PFSK-1 (cell line): ENCODE data around the gene ZBTB5.

ENCODE experiments used
- FOXP2 ChIP-seq: optimal IDR thresholded peaks from 2 replicates; pipeline ENCODE3; 2011; ENCODE audit warnings: borderline replicate concordance, control low read depth, inconsistent platforms; ENCODE audit not compliant: insufficient read depth; ENCODE audit errors: extremely low read length, extremely low read depth
- POLR2AphosphoS5 ChIP-seq: IDR thresholded peaks from 2 replicates; pipeline ENCODE4 v1.6.1; 2012; ENCODE audit warnings: low read depth, mild to moderate bottlenecking, control low read depth, low read length, moderate library complexity
- SIN3A ChIP-seq: IDR thresholded peaks from 2 replicates; pipeline ENCODE4 v1.6.1; 2012; ENCODE audit warnings: mild to moderate bottlenecking, low read length, moderate library complexity, borderline replicate concordance; ENCODE audit not compliant: insufficient read depth
- TAF1 ChIP-seq: IDR thresholded peaks from 2 replicates; pipeline ENCODE4 v1.6.1; 2012; ENCODE audit warnings: low read length, control low read depth, borderline replicate concordance; ENCODE audit not compliant: insufficient read depth
- TF ChIP-seq, protein P1 (sequence below), 2 experiments: IDR thresholded peaks; 2 replicates each; pipeline versions ENCODE4 v1.6.1 to v1.8.0; 2011 to 2012; ENCODE audit warnings: low read depth in 2 of 2, low read length in 2 of 2, control low read depth in 1 of 2, inconsistent platforms in 1 of 2, mild to moderate bottlenecking in 1 of 2, moderate library complexity in 1 of 2; ENCODE audit not compliant: insufficient read depth in 1 of 2

ZBTB5 gene

DNA sequence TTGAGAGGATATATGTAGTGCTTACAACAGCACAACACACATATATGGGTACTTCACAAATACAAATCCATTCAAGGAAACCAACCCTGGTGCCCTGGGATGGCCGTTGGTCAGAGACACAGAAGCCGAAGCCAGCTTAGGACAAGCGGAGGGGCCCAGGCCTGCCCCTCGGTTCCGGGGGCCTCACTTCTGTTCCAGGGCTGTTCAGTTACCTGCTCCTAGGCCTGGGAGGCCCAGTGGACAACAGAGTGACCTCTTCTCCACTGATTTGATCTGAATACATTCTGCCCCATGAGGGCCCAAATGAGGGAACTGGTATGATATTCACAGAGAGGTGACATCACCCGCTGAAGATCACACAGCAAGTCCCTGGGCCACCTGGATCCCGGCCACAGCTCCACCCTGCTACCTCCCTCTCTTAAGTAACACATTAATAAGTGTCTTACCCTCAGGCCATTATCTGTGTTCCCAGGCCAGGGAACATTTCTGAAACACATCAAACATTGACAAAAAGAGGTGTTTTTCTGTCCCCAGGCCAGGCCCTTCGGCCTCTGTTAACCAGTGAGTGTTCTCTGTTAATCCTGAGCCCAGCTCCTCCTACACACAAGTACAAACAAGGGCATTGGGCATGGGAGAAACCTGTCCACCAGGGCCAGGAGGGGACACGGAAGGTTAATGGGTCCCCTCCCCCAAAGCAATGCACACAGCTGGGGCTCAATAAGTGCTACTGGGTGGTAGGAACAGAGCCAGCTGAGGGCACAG lies 47.2 kb downstream of the ZBTB5 start:
- no peak for TF ChIP-seq POLR2AphosphoS5
- TF ChIP-seq, protein P1, sequence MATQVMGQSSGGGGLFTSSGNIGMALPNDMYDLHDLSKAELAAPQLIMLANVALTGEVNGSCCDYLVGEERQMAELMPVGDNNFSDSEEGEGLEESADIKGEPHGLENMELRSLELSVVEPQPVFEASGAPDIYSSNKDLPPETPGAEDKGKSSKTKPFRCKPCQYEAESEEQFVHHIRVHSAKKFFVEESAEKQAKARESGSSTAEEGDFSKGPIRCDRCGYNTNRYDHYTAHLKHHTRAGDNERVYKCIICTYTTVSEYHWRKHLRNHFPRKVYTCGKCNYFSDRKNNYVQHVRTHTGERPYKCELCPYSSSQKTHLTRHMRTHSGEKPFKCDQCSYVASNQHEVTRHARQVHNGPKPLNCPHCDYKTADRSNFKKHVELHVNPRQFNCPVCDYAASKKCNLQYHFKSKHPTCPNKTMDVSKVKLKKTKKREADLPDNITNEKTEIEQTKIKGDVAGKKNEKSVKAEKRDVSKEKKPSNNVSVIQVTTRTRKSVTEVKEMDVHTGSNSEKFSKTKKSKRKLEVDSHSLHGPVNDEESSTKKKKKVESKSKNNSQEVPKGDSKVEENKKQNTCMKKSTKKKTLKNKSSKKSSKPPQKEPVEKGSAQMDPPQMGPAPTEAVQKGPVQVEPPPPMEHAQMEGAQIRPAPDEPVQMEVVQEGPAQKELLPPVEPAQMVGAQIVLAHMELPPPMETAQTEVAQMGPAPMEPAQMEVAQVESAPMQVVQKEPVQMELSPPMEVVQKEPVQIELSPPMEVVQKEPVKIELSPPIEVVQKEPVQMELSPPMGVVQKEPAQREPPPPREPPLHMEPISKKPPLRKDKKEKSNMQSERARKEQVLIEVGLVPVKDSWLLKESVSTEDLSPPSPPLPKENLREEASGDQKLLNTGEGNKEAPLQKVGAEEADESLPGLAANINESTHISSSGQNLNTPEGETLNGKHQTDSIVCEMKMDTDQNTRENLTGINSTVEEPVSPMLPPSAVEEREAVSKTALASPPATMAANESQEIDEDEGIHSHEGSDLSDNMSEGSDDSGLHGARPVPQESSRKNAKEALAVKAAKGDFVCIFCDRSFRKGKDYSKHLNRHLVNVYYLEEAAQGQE (IDR thresholded peaks at IDR 0.05; ENCODE audit: insufficient read depth in 1 of 2, low read depth in 2 of 2, low read length in 2 of 2), result no peak
- TF ChIP-seq FOXP2, result no peak
- no peak for TF ChIP-seq TAF1
- no peak for TF ChIP-seq SIN3A

DNA sequence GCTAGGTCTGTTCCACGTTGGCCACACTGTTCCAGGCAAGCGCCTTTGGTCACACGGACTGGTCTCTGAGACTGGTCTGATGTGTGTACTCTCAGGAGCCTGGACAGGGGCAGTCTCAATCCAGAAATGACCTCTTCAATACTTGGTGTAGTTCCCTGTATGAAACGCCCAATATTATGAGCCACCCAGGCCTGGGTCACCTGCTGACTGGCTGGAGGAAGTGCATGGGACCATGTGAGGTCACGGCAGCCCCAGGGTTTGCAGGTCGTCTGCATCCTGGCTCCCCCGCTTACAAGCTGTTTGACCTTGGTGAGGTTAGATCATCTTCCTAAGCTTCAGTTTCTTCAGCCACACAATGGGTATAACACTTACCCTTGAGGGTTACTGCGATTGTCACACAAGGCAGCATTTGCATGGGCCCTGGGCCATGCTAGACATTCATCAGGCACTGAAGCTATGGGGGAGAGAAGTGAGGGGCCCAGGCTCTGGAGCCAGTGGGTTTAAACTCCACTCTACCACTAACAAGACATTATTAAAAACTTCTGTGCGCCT lies 47.9 kb downstream of the ZBTB5 start:
- TF ChIP-seq TAF1 (no peak), POLR2AphosphoS5 (no peak), FOXP2 (no peak), SIN3A (no peak)
- TF ChIP-seq, protein P1 (IDR thresholded peaks at IDR 0.05; ENCODE audit: insufficient read depth in 1 of 2, low read depth in 2 of 2, low read length in 2 of 2), result no peak

DNA sequence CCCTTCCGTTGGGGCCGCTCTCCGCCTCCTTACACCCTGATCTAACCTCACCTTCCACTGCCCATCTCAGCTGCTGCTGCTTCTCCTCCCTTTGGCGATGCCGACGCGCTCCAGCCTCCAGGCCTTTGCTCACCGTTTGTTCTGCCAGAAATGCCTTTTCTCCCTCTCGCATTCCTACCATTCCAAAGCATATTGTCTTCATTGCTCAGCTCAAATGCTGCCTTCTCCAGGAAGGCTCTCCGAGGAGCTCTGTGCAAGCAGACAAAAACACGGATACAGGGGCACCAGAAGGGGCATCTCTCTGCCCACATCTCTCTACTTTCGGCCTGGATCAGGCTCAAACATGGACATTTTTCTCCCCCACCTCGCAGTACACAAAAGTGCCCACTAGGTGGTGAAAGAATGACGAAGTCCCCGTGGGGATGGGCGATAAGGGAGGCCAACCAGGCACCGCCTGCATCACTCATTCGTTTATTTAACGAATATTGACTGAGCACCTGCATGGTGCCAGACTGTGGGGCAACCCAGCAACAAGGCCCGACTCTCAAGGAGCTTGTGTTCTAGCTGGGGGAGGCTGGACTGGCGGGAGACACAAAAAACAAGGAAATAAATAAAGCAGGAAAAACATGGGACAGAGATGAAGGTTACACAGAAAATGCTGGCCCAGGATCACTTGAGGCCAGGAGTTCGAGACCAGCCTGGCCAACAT lies 50.1 kb downstream of the ZBTB5 start:
- TF ChIP-seq, protein P1 (IDR thresholded peaks at IDR 0.05; ENCODE audit: insufficient read depth in 1 of 2, low read depth in 2 of 2, low read length in 2 of 2), result no peak
- TF ChIP-seq TAF1 (no peak), FOXP2 (no peak), SIN3A (no peak), POLR2AphosphoS5 (no peak)

GRCh38 chr9:37414503-37414943 lies 50.7 kb downstream of the ZBTB5 start:
- TF ChIP-seq SIN3A (no peak), FOXP2 (no peak), TAF1 (no peak), POLR2AphosphoS5 (no peak)
- TF ChIP-seq, protein P1 (IDR thresholded peaks at IDR 0.05; ENCODE audit: insufficient read depth in 1 of 2, low read depth in 2 of 2, low read length in 2 of 2), result no peak
